Activated CD4-positive, alpha-beta T cell treated with anti-CD3 and anti-CD28 coated beads for 48 hours (primary cell): Measurements from ENCODE around the gene CCDC187.

Experiments
- DNase-seq: peaks from one replicate; pipeline ENCODE4 v3.0.0-alpha.2; 2020

Gene CCDC187

DNA sequence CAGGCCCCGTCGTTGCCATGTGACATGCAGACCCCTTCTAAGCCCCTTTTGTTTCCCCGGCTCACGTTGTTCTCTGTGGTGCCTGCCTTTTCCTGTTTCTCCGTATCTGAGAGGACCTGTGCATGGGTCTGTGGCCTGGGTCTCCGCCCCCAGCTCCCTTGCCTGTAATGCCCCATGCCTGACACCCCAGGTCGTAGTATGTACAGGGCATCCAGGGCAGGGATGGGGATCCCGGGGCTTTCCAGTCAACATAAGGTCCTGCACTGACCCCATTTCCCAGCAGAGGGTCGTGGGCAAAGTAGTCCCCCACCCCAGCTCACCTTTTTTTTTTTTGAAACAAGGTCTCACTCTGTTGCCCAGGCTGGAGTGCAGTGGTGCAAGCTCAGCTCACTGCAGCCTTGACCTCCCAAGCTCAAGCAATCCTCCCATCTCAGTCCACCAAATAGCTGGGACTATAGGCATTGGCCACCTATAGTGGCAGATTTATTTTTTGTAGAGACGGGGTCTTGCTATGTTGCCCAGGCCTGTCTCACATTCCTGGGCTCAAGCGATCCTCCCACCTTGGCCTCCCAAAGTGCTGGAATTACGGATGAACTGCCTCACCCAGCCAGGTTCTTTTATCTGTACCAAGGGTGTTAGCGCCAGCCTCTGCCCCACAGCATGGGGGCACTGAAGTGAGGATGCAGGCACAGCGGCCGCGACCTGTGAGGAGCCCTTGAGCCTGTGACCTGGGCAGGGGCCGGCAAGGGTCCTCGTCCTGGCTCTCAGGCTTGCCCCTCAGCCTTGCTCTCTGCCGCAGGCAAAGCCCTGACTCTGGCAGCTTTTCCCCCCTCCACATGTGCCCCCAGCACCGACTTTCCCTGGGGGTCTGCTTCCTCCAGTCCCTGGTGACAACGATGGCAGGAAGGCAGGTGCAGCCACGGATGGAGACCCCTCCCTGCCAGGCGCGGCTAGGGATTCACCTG, 39.2 kb downstream of the CCDC187 start:
- no peak for DNase-seq

GRCh38 chr9:136264031-136264430, 39.9 kb downstream of the CCDC187 start:
- DNase-seq, result no peak

DNA sequence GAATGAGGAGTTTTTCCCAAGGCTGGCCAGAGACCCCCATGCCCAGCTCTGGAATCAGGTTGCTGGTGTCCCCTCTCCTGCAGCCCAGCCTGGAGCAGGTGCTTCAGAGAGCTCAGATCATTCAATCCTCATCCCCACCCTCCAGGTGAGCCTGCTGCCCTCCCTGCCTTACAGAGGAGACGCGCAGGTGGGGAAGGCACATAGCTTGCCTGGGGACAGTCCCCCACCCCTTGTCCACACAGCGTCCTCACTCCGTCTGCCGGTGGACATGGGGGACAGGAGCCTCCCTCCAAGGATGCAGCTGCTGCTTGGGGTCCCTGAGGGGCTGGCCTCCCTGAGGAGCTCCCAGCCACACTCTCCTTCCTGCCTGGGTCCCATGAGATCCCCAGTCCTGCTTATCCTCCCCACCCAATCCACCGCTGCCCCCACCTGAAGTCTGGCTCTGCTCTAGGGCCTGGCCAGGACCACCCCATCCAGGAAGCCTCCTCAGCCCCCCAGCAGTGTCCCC, 41.2 kb downstream of the CCDC187 start:
- no peak for DNase-seq

DNA sequence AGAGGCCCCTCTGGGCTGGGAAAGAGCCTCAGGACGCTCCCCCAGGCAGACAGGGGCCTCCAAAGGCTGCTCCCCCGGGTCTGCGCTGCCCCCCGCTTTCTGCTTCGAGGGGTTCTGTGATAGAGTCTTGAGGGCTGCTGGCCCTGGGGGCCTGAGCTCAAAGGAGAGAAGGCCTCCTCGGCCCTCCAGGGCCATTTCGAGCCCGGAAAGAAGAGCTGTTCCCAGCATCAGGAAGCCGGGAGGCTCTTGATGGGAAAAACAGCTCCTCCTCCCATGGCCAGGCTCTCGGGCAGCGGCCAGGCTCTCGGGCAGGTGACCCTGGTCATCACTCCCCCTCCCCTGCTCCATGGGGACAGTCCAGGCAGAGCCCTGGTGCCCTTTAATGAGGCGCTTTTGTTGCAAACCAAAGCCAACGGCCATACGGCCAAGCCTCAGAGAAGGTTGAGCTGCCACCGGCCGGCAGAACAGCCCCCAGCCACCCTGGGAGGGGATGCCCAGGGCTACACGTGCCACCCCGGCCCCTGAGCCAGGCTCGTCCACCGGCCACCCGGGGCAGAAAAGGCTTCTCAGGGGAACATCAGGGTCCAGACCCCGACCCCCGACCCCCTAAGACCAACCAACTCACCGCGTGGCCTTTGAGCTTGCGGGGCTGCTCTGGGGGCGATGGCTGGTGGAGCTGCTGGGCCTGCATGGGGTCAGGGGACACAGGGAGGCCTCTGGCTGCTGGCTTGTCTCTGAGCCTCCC, 42.0 kb downstream of the CCDC187 start:
- no peak for DNase-seq

GRCh38 chr9:136260936-136261472, 42.9 kb downstream of the CCDC187 start:
- no peak for DNase-seq

DNA sequence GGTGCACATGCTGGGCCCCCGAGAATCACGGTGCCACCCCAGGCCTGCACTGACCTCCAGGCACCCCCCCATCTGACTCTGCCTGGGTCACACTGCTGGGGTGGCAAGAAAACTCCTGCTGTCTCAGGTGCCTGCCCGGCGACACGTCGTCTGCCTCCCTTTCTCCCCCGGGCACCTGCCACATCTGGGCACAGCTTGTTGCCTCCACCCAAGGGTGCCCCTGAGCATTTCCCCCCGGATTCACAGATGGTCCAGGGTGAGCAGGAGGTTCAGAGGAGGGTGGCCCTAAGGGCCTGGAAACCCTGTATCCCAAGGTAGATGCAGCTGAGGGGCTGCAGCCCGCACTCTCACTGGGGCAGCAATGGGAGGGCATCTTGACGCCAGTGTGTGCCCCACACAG, 43.4 kb downstream of the CCDC187 start:
- no peak for DNase-seq

- DNase-seq, result no peak
These were observed 44.1 kb downstream of the CCDC187 start for GRCh38 chr9:136259836-136260235.

- DNase-seq, result no peak
These were observed 44.4 kb downstream of the CCDC187 start for GRCh38 chr9:136259517-136259813.

GRCh38 chr9:136258786-136259516, 44.9 kb downstream of the CCDC187 start:
- DNase-seq, result no peak

GRCh38 chr9:136258299-136258625, 45.6 kb downstream of the CCDC187 start:
- DNase-seq, result no peak

DNA sequence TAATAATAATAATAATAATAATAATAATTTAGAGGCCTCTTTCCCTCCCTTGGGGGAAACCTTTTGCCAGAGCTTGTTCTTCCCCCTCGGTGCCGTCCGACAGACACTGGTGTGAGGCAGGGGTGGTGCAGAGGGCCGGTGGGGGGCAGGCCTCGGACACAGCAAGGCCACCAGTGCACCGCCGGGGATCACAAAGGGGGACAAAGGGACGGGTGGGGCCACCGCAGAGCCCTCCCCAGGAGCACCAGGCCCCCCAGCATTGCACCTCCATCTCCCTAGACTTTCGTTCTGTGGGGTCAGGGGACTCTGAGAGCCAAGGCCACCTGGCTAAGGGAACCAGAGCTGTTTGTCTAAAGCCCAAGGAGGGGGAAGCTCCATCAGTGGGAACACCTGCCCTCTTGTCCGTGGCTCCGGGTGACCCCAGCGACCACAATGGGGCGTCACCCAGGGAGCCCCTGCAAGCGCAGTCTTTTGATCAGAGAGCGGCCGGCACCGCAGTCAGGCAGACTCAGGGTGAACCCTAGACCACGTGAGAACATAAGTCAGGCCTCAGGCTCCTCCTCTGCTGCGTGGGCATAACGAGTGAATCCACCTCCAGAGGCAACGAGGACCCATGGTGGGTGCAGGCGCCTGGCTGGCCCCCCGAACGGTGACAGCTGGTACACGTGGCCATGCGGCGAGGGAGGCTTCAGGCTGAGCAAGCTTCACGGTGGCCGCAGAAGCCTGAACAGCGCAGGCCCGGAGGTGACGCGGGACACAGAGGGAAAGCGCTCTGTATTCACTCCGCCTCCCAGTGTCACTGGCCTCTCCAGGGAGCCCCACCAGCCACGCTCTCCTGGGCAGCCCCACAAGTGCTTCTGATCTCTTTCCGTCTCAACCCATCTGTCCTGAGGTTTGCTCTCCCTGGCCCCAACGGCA, 46.3 kb downstream of the CCDC187 start:
- DNase-seq, result no peak

- DNase-seq, result no peak
These were observed 47.7 kb downstream of the CCDC187 start for GRCh38 chr9:136255896-136256890.

GRCh38 chr9:136255166-136255538, 48.7 kb downstream of the CCDC187 start:
- DNase-seq, result peak; percentile 19

GRCh38 chr9:136254381-136255165, 49.3 kb downstream of the CCDC187 start:
- no peak for DNase-seq

- DNase-seq, result no peak
These were observed 50.4 kb downstream of the CCDC187 start for GRCh38 chr9:136253246-136254130.

DNA sequence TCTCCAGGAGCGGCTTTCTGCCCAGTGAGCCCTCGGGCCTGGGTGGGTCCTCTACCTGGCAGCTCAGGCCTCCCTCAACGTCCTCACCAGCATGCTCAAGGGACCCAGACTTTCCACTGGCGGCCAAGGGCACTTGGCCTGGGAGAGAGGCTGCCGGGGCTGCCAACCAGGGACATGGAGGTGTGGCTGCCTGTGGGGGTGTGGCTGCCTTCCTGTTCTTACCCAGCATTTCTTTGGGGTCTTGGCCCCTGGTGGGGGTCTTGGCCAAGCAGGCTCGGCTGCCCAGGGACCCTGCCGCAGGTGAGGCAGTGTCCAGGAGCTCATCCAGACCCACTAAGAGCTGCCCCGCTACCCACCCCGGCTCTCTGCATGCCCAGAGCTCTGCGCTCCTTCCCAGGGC, 51.0 kb downstream of the CCDC187 start:
- no peak for DNase-seq

DNA sequence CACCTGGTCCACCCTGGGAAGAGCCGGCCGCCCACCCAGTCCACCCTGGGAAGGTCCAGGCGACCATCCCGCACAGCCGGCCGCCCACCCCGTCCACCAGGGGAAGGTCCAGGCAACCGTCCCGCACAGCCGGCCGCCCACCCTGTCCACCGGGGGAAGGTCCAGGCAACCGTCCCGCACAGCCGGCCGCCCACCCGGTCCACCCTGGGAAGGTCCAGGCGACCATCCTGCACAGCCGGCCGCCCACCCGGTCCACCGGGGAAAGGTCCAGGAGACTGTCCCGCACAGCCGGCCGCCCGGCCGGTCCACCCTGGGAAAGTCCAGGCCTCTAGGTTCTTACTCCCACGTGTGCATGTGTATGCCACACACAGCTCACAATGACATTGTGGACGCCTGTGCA, 51.6 kb downstream of the CCDC187 start:
- DNase-seq, result no peak

GRCh38 chr9:136251264-136252115, 52.4 kb downstream of the CCDC187 start:
- DNase-seq, result no peak
